HEK293 (cell line): ENCODE measurements around the gene TP73.

Experiments used
- CTCF ChIA-PET: fragments of 350-600 bp; formaldehyde crosslinking; extraction: SDS; loops from one replicate; lab custom pipeline; 2021; ENCODE audit warnings: antibody characterized with exemption; lab: Yijun Ruan, JAX
- POLR2A ChIA-PET: fragments of 300-600 bp; formaldehyde crosslinking; extraction: SDS; loops from one replicate; lab custom pipeline; 2020; ENCODE audit warnings: antibody characterized with exemption, inconsistent platforms; lab: Yijun Ruan, JAX
- H3K27ac ChIP-seq: fragments of 200-500 bp; sonication (Bioruptor generic); 2 replicates; pipeline ENCODE4 v1.5.1; 2014; ENCODE audit warnings: low read depth, low read length, control low read depth, inconsistent platforms; ENCODE audit errors: extremely low read depth
- H3K36me3 ChIP-seq, 2 experiments: fragments of 200-500 bp in 1 of 2; sonication (Bioruptor generic) in 1 of 2; 1 replicate in 1 of 2; 2 replicates in 1 of 2; pipeline ENCODE4 v1.5.1; 2014 to 2017; ENCODE audit warnings: inconsistent platforms in 2 of 2, low read length in 2 of 2; ENCODE audit not compliant: control insufficient read depth in 2 of 2, insufficient read depth in 1 of 2
- H3K4me1 ChIP-seq: fragments of 200-500 bp; sonication (Bioruptor generic); 2 replicates; pipeline ENCODE4 v1.5.1; 2014; ENCODE audit warnings: mild to moderate bottlenecking, low read length, inconsistent platforms; ENCODE audit not compliant: control insufficient read depth, insufficient read depth
- H3K4me3 ChIP-seq: 2 replicates; pipeline ENCODE4 v1.5.1; 2011; ENCODE audit warnings: low read depth, mild to moderate bottlenecking, control low read depth, low read length, moderate library complexity
- H3K9me3 ChIP-seq: fragments of 200-500 bp; sonication (Bioruptor generic); 2 replicates; pipeline ENCODE4 v1.5.1; 2014; ENCODE audit warnings: low read depth, low read length, inconsistent platforms; ENCODE audit not compliant: control insufficient read depth, insufficient read depth
- KLF1 ChIP-seq: fragments of 450-650 bp; formaldehyde crosslinking; IDR thresholded peaks from 2 replicates; pipeline ENCODE4 v1.5.1; 2016; ENCODE audit warnings: missing biosample characterization, missing genetic modification characterization
- KLF8 ChIP-seq: fragments of 450-650 bp; formaldehyde crosslinking; IDR thresholded peaks from 2 replicates; pipeline ENCODE4 v1.5.1; 2016; ENCODE audit warnings: missing biosample characterization, missing genetic modification characterization
- PRDM10 ChIP-seq: fragments of 450-650 bp; formaldehyde crosslinking; IDR thresholded peaks from 2 replicates; pipeline ENCODE4 v1.5.1; 2016; ENCODE audit warnings: missing biosample characterization, missing genetic modification characterization
- RBAK ChIP-seq: fragments of 450-650 bp; formaldehyde crosslinking; IDR thresholded peaks from 2 replicates; pipeline ENCODE4 v1.5.1; 2016; ENCODE audit warnings: missing biosample characterization, missing genetic modification characterization
- SP2 ChIP-seq: fragments of 450-650 bp; formaldehyde crosslinking; IDR thresholded peaks from 2 replicates; pipeline ENCODE4 v1.5.1; 2016; ENCODE audit warnings: missing biosample characterization, missing genetic modification characterization
- TRIM28 ChIP-seq: IDR thresholded peaks from 2 replicates; pipeline ENCODE4 v1.6.1; 2011; ENCODE audit warnings: low read length, control low read depth, borderline replicate concordance
- ZFP69B ChIP-seq: fragments of 450-650 bp; formaldehyde crosslinking; IDR thresholded peaks from 2 replicates; pipeline ENCODE4 v1.5.1; 2016; ENCODE audit warnings: missing biosample characterization, missing genetic modification characterization
- ZIC2 ChIP-seq: fragments of 450-650 bp; formaldehyde crosslinking; IDR thresholded peaks from 2 replicates; pipeline ENCODE4 v1.5.1; 2016; ENCODE audit warnings: missing biosample characterization, missing genetic modification characterization
- ZNF112 ChIP-seq: fragments of 450-650 bp; formaldehyde crosslinking; IDR thresholded peaks from 2 replicates; pipeline ENCODE4 v1.5.0; 2017; ENCODE audit warnings: missing biosample characterization, missing genetic modification characterization
- ZNF114 ChIP-seq: fragments of 450-650 bp; formaldehyde crosslinking; IDR thresholded peaks from 2 replicates; pipeline ENCODE4 v1.5.0; 2017; ENCODE audit warnings: missing biosample characterization, missing genetic modification characterization
- ZNF174 ChIP-seq: fragments of 450-650 bp; formaldehyde crosslinking; IDR thresholded peaks from 2 replicates; pipeline ENCODE4 v1.5.0; 2017; ENCODE audit warnings: missing biosample characterization, mild to moderate bottlenecking, missing genetic modification characterization
- ZNF501 ChIP-seq: fragments of 450-650 bp; formaldehyde crosslinking; IDR thresholded peaks from 2 replicates; pipeline ENCODE4 v1.5.1; 2016; ENCODE audit warnings: missing biosample characterization, missing genetic modification characterization
- ZNF626 ChIP-seq: fragments of 450-650 bp; sonication (Bioruptor Pico); formaldehyde crosslinking; IDR thresholded peaks from 2 replicates; pipeline ENCODE4 v1.5.1; 2018; ENCODE audit warnings: missing biosample characterization, missing genetic modification characterization, inconsistent platforms
- ZNF645 ChIP-seq: fragments of 450-650 bp; formaldehyde crosslinking; IDR thresholded peaks from 2 replicates; pipeline ENCODE4; 2016; ENCODE audit warnings: missing biosample characterization, missing genetic modification characterization
- ZNF843 ChIP-seq: fragments of 450-650 bp; formaldehyde crosslinking; IDR thresholded peaks from 2 replicates; pipeline ENCODE4 v1.5.1; 2016; ENCODE audit warnings: missing biosample characterization, missing genetic modification characterization
- TF ChIP-seq, protein P1 (sequence below): fragments of 450-650 bp; formaldehyde crosslinking; conservative IDR thresholded peaks from 2 replicates; pipeline ENCODE4 v1.5.1; 2016; ENCODE audit warnings: low read depth, missing biosample characterization, missing genetic modification characterization
- TF ChIP-seq, protein P2 (sequence below): fragments of 450-650 bp; formaldehyde crosslinking; IDR thresholded peaks from 2 replicates; pipeline ENCODE4 v1.5.1; 2016; ENCODE audit warnings: missing biosample characterization, missing genetic modification characterization

The TP73 gene

GRCh38 chr1:3651026-3651929 lies 1.0 kb upstream of the TP73 start:
- no peaks in the 10 kb centered on the region for H3K4me1 ChIP-seq
- CTCF ChIA-PET: interaction anchor here (1.2 kb wide), 1 partner anchor 31 kb away, joined by 4 read pairs; no protein-coding TSS in a partner anchor
- POLR2A ChIA-PET: no interaction called here
- peak; percentile 87 for TF ChIP-seq KLF1 (tag by site-specific recombination)
- no peak for TF ChIP-seq ZNF501
- TF ChIP-seq KLF8 (tag by site-specific recombination): peak; percentile 39; the same call in 1 of the 2 replicates
- TF ChIP-seq SP2 (tag by site-specific recombination): no peak
- TF ChIP-seq, all 188 proteins: peak for 2
- H3K9me3 ChIP-seq: no peaks in the 10 kb centered on the region
- H3K36me3 ChIP-seq: peaks cover 0 to 23% of the 10 kb centered on the region in 2 experiments; a peak in 1 of 3 replicates
- H3K4me3 ChIP-seq: peak overlapping the region; percentile 68; the same call in 1 of the 2 replicates
- H3K27ac ChIP-seq: peak overlapping the region; percentile 76; the same call in 1 of the 2 replicates

DNA sequence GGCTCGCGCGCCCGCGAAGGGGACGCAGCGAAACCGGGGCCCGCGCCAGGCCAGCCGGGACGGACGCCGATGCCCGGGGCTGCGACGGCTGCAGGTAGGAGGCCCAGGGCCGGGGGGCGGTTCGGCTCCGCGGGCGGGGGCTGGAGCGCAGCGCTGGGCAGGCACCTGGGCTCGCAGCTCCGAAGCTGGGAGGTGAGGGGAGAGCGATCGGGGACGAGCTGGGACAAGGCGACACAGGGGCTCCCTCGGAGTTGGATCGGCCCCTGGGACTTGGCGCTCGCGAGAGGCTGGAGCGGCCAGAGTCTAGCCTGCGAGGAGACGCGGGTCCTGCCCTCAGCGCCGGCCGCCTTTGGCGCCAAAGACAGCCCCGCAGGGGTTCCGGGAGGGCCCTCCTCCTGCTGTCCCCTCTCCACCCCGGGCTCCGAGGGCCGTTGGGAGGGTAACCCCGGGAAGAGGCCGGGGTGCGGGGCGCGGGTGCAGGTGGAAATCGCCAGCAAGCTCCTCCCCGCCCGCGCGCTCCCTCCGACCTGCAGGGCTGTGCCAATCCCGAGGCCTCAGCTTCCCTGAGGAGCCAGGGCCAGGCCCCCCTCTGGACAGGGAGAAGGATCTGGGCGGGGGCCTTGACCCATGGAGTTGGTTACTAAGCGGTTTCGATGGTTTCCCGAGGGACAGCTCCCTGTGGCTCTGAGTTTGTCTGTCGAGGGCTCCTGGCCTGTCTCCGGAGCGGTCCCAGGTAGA lies 401 bp downstream of the TP73 start:
- POLR2A ChIA-PET: interaction anchor here (0.6 to 1.6 kb wide), 3 partner anchors 11 to 249 kb away, joined by 3 to 4 read pairs (median 3); no protein-coding TSS in a partner anchor
- Histone ChIP-seq H3K9me3 (no peaks in the 10 kb centered on the region), H3K36me3 (peaks cover 0 to 8% of the 10 kb centered on the region in 2 experiments; a peak in 1 of 3 replicates), H3K27ac (peak overlapping the region; percentile 76), H3K4me3 (peak overlapping the region; percentile 68), H3K4me1 (no peaks in the 10 kb centered on the region)
- CTCF ChIA-PET: interaction anchor here (1.1 to 1.3 kb wide), 3 partner anchors 71 to 200 kb away, joined by 4 to 5 read pairs (median 5); no protein-coding TSS in a partner anchor
- TF ChIP-seq RBAK (tag by site-specific recombination) (no peak), ZFP69B (no peak), ZNF626 (tag by site-specific recombination) (no peak), ZNF843 (tag by site-specific recombination) (no peak), ZNF174 (no peak), ZNF114 (no peak), ZIC2 (tag by site-specific recombination) (peak; percentile 77), TRIM28 (0 out of 2 replicates have a peak, but pooled peaks have one; percentile 22), ZNF112 (tag by site-specific recombination) (no peak), PRDM10 (peak; percentile 33; the same call in 1 of the 2 replicates), ZNF645 (tag by site-specific recombination) (no peak)
- TF ChIP-seq, protein P1, sequence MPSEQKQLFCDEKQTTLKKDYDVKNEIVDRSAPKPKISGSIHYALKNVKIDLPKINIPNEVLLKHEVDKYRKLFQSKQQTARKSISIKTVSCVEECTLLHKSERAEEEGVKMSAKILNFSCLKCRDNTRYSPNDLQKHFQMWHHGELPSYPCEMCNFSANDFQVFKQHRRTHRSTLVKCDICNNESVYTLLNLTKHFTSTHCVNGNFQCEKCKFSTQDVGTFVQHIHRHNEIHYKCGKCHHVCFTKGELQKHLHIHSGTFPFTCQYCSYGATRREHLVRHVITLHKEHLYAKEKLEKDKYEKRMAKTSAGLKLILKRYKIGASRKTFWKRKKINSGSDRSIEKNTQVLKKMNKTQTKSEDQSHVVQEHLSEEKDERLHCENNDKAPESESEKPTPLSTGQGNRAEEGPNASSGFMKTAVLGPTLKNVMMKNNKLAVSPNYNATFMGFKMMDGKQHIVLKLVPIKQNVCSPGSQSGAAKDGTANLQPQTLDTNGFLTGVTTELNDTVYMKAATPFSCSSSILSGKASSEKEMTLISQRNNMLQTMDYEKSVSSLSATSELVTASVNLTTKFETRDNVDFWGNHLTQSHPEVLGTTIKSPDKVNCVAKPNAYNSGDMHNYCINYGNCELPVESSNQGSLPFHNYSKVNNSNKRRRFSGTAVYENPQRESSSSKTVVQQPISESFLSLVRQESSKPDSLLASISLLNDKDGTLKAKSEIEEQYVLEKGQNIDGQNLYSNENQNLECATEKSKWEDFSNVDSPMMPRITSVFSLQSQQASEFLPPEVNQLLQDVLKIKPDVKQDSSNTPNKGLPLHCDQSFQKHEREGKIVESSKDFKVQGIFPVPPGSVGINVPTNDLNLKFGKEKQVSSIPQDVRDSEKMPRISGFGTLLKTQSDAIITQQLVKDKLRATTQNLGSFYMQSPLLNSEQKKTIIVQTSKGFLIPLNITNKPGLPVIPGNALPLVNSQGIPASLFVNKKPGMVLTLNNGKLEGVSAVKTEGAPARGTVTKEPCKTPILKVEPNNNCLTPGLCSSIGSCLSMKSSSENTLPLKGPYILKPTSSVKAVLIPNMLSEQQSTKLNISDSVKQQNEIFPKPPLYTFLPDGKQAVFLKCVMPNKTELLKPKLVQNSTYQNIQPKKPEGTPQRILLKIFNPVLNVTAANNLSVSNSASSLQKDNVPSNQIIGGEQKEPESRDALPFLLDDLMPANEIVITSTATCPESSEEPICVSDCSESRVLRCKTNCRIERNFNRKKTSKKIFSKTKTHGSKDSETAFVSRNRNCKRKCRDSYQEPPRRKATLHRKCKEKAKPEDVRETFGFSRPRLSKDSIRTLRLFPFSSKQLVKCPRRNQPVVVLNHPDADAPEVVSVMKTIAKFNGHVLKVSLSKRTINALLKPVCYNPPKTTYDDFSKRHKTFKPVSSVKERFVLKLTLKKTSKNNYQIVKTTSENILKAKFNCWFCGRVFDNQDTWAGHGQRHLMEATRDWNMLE (tag by site-specific recombination): no peak
- TF ChIP-seq, protein P2, sequence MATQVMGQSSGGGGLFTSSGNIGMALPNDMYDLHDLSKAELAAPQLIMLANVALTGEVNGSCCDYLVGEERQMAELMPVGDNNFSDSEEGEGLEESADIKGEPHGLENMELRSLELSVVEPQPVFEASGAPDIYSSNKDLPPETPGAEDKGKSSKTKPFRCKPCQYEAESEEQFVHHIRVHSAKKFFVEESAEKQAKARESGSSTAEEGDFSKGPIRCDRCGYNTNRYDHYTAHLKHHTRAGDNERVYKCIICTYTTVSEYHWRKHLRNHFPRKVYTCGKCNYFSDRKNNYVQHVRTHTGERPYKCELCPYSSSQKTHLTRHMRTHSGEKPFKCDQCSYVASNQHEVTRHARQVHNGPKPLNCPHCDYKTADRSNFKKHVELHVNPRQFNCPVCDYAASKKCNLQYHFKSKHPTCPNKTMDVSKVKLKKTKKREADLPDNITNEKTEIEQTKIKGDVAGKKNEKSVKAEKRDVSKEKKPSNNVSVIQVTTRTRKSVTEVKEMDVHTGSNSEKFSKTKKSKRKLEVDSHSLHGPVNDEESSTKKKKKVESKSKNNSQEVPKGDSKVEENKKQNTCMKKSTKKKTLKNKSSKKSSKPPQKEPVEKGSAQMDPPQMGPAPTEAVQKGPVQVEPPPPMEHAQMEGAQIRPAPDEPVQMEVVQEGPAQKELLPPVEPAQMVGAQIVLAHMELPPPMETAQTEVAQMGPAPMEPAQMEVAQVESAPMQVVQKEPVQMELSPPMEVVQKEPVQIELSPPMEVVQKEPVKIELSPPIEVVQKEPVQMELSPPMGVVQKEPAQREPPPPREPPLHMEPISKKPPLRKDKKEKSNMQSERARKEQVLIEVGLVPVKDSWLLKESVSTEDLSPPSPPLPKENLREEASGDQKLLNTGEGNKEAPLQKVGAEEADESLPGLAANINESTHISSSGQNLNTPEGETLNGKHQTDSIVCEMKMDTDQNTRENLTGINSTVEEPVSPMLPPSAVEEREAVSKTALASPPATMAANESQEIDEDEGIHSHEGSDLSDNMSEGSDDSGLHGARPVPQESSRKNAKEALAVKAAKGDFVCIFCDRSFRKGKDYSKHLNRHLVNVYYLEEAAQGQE (tag by site-specific recombination): 0 out of 2 replicates have a peak, but pooled peaks have one; percentile 56
